WTC11 (cell line): ENCODE data around the gene CLDND2. TPM values are rescaled to one million over a fixed set of nuclear protein-coding genes. Genes with fewer than 3 reads are reported as not detected.
A peak's percentile ranks its signal among the peaks of the same experiment; 100 is the strongest.

Experiments used
- ATF1 ChIP-seq: sonication (generic); formaldehyde crosslinking; IDR thresholded peaks from 2 replicates; pipeline ENCODE4 v1.8.1; 2023; ENCODE audit warnings: mild to moderate bottlenecking, moderate library complexity, missing genetic modification reagents
- CBFB ChIP-seq: sonication (generic); formaldehyde crosslinking; IDR thresholded peaks from 2 replicates; pipeline ENCODE4 v1.8.1; 2022; ENCODE audit warnings: mild to moderate bottlenecking, low read depth, missing genetic modification reagents
- ELF4 ChIP-seq: sonication (generic); formaldehyde crosslinking; IDR thresholded peaks from 2 replicates; pipeline ENCODE4 v1.8.1; 2022; ENCODE audit warnings: low read depth, mild to moderate bottlenecking, moderate library complexity, missing genetic modification reagents
- FOXK1 ChIP-seq: sonication (generic); formaldehyde crosslinking; IDR thresholded peaks from 2 replicates; pipeline ENCODE4 v1.8.0; 2022; ENCODE audit warnings: mild to moderate bottlenecking, moderate library complexity, missing genetic modification reagents
- GRHL2 ChIP-seq: fragments of 250-450 bp; sonication (Bioruptor Pico); IDR thresholded peaks from 2 replicates; pipeline ENCODE4 v1.8.0; 2022; ENCODE audit warnings: mild to moderate bottlenecking, moderate library complexity; ENCODE audit not compliant: insufficient replicate concordance, severe bottlenecking
- KAT7 ChIP-seq: sonication (generic); formaldehyde crosslinking; IDR thresholded peaks from 2 replicates; pipeline ENCODE4 v1.8.1; 2023; ENCODE audit warnings: missing genetic modification reagents, mild to moderate bottlenecking, borderline replicate concordance
- NR1H2 ChIP-seq: sonication (generic); formaldehyde crosslinking; IDR thresholded peaks from 2 replicates; pipeline ENCODE4 v1.9.0; 2021; ENCODE audit warnings: mild to moderate bottlenecking, moderate library complexity, missing genetic modification reagents
- NR3C1 ChIP-seq: sonication (generic); formaldehyde crosslinking; conservative IDR thresholded peaks from 2 replicates; pipeline ENCODE4 v1.8.1; 2023; ENCODE audit warnings: low read depth, mild to moderate bottlenecking, missing genetic modification reagents
- PRRX2 ChIP-seq: fragments of 250-450 bp; sonication (Bioruptor Pico); IDR thresholded peaks from 2 replicates; pipeline ENCODE4 v1.8.0; 2021; ENCODE audit warnings: mild to moderate bottlenecking
- ZNF121 ChIP-seq: sonication (generic); formaldehyde crosslinking; IDR thresholded peaks from 2 replicates; pipeline ENCODE4 v1.8.0; 2023; ENCODE audit warnings: missing genetic modification reagents
- ZNF138 ChIP-seq: sonication (generic); formaldehyde crosslinking; conservative IDR thresholded peaks from 2 replicates; pipeline ENCODE4 v1.8.1; 2022; ENCODE audit warnings: mild to moderate bottlenecking, moderate library complexity, missing genetic modification reagents
- ZNF263 ChIP-seq: sonication (generic); formaldehyde crosslinking; IDR thresholded peaks from 2 replicates; pipeline ENCODE4 v1.8.1; 2022; ENCODE audit warnings: low read depth, mild to moderate bottlenecking, moderate library complexity, missing genetic modification reagents
- ZNF317 ChIP-seq: sonication (generic); formaldehyde crosslinking; IDR thresholded peaks from 2 replicates; pipeline ENCODE4 v1.8.1; 2023; ENCODE audit warnings: low read depth, mild to moderate bottlenecking, moderate library complexity, missing genetic modification reagents, borderline replicate concordance
- total RNA-seq: library from RNA; stranded (reverse); gene quantifications from 3 replicates; pipeline ENCODE4 v1.2.3, GENCODE V29; 2021
- TF ChIP-seq, protein P1 (sequence below): sonication (generic); formaldehyde crosslinking; IDR thresholded peaks from 2 replicates; pipeline ENCODE4 v1.8.0; 2022; ENCODE audit warnings: mild to moderate bottlenecking, missing genetic modification reagents
- TF ChIP-seq, protein P2 (sequence below): sonication (generic); formaldehyde crosslinking; IDR thresholded peaks from 2 replicates; pipeline ENCODE4 v1.8.1; 2022; ENCODE audit warnings: mild to moderate bottlenecking, missing genetic modification reagents, moderate library complexity, borderline replicate concordance
- TF ChIP-seq, protein P3 (sequence below): sonication (generic); formaldehyde crosslinking; IDR thresholded peaks from 2 replicates; pipeline ENCODE4 v1.8.1; 2022; ENCODE audit warnings: mild to moderate bottlenecking, moderate library complexity, missing genetic modification reagents
- TF ChIP-seq, protein P4 (sequence below): sonication (generic); formaldehyde crosslinking; IDR thresholded peaks from 2 replicates; pipeline ENCODE4 v1.8.1; 2023; ENCODE audit warnings: mild to moderate bottlenecking, missing genetic modification reagents, moderate library complexity
- TF ChIP-seq, protein P5 (sequence below): sonication (generic); formaldehyde crosslinking; IDR thresholded peaks from 2 replicates; pipeline ENCODE4 v1.8.1; 2023; ENCODE audit warnings: mild to moderate bottlenecking, moderate library complexity, missing genetic modification reagents
- TF ChIP-seq, protein P6 (sequence below): sonication (generic); formaldehyde crosslinking; IDR thresholded peaks from 2 replicates; pipeline ENCODE4 v1.8.0; 2022; ENCODE audit warnings: mild to moderate bottlenecking, missing genetic modification reagents
- TF ChIP-seq, protein P7 (sequence below): sonication (generic); formaldehyde crosslinking; IDR thresholded peaks from 2 replicates; pipeline ENCODE4 v1.8.1; 2022; ENCODE audit warnings: low read depth, mild to moderate bottlenecking, moderate library complexity, missing genetic modification reagents, borderline replicate concordance
- TF ChIP-seq, protein P8 (sequence below): fragments of 250-450 bp; sonication (Bioruptor Pico); IDR thresholded peaks from 2 replicates; pipeline ENCODE4 v1.9.0; 2021; ENCODE audit warnings: mild to moderate bottlenecking, borderline replicate concordance
- TF ChIP-seq, protein P9 (sequence below): sonication (generic); formaldehyde crosslinking; IDR thresholded peaks from 2 replicates; pipeline ENCODE4 v1.8.0; 2023; ENCODE audit warnings: mild to moderate bottlenecking, missing genetic modification reagents

The CLDND2 gene
- total RNA-seq, 1 experiment from 2014 or later: 1.7 TPM

DNA sequence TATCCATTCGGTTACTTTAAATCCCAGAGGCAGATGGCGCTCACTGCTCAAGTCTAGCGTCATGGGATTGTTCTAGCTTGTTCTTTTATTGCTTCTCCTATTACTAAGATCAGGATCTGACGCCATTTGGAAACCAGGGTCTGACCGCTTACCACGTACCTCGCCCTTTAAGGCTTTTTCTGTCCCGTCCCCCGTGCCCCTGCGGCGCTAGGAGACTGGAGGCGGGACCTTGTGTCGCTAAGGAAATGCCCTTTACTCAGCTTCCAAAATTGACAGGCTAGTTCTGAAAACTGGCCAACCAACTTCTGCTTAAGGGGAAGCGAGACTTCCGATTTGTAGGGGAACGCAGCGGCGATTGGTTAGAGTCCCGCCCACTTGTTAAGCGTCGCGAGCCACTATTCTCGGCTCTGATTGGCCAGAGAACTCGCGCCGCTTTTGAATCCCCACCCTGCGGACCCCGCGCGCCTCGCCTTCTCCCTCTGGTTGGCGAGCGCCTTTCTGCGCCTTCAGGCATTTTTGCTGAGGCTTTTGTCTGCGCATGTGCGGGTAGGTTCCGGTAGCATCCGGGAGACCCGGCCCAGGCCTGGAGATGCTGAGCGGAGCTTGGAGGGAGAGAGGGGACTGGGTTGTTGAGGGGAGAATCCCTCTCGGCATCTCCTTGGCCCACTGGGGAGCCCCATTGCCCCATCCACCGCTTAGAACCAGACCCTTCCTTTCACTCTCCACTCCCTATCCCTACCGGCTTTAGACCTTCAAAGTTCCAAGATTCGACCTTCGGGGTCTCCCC lies 25.4 kb upstream of the CLDND2 start (continued):
- TF ChIP-seq, protein P1, sequence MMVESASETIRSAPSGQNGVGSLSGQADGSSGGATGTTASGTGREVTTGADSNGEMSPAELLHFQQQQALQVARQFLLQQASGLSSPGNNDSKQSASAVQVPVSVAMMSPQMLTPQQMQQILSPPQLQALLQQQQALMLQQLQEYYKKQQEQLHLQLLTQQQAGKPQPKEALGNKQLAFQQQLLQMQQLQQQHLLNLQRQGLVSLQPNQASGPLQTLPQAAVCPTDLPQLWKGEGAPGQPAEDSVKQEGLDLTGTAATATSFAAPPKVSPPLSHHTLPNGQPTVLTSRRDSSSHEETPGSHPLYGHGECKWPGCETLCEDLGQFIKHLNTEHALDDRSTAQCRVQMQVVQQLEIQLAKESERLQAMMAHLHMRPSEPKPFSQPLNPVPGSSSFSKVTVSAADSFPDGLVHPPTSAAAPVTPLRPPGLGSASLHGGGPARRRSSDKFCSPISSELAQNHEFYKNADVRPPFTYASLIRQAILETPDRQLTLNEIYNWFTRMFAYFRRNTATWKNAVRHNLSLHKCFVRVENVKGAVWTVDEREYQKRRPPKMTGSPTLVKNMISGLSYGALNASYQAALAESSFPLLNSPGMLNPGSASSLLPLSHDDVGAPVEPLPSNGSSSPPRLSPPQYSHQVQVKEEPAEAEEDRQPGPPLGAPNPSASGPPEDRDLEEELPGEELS (CRISPR knock-in tag): 0 out of 2 replicates have a peak, but pooled peaks have one; percentile 40
- TF ChIP-seq GRHL2 (CRISPR knock-in tag): no peak
- no peak for TF ChIP-seq KAT7
- no peak for TF ChIP-seq PRRX2 (CRISPR knock-in tag)
- TF ChIP-seq, protein P2, sequence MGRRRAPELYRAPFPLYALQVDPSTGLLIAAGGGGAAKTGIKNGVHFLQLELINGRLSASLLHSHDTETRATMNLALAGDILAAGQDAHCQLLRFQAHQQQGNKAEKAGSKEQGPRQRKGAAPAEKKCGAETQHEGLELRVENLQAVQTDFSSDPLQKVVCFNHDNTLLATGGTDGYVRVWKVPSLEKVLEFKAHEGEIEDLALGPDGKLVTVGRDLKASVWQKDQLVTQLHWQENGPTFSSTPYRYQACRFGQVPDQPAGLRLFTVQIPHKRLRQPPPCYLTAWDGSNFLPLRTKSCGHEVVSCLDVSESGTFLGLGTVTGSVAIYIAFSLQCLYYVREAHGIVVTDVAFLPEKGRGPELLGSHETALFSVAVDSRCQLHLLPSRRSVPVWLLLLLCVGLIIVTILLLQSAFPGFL (CRISPR knock-in tag): no peak
- no peak for TF ChIP-seq NR3C1 (CRISPR knock-in tag)
- no peak for TF ChIP-seq ELF4 (CRISPR knock-in tag)
- TF ChIP-seq, protein P3, sequence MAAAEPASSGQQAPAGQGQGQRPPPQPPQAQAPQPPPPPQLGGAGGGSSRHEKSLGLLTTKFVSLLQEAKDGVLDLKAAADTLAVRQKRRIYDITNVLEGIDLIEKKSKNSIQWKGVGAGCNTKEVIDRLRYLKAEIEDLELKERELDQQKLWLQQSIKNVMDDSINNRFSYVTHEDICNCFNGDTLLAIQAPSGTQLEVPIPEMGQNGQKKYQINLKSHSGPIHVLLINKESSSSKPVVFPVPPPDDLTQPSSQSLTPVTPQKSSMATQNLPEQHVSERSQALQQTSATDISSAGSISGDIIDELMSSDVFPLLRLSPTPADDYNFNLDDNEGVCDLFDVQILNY (CRISPR knock-in tag): peak; percentile 75; the same call in 1 of the 2 replicates
- TF ChIP-seq, protein P4, sequence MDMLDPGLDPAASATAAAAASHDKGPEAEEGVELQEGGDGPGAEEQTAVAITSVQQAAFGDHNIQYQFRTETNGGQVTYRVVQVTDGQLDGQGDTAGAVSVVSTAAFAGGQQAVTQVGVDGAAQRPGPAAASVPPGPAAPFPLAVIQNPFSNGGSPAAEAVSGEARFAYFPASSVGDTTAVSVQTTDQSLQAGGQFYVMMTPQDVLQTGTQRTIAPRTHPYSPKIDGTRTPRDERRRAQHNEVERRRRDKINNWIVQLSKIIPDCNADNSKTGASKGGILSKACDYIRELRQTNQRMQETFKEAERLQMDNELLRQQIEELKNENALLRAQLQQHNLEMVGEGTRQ: no peak
- TF ChIP-seq ZNF317 (CRISPR knock-in tag): no peak
- TF ChIP-seq, protein P5, sequence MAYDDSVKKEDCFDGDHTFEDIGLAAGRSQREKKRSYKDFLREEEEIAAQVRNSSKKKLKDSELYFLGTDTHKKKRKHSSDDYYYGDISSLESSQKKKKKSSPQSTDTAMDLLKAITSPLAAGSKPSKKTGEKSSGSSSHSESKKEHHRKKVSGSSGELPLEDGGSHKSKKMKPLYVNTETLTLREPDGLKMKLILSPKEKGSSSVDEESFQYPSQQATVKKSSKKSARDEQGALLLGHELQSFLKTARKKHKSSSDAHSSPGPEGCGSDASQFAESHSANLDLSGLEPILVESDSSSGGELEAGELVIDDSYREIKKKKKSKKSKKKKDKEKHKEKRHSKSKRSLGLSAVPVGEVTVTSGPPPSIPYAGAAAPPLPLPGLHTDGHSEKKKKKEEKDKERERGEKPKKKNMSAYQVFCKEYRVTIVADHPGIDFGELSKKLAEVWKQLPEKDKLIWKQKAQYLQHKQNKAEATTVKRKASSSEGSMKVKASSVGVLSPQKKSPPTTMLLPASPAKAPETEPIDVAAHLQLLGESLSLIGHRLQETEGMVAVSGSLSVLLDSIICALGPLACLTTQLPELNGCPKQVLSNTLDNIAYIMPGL (CRISPR knock-in tag): no peak
- TF ChIP-seq FOXK1: no peak
- no peak for TF ChIP-seq ZNF138 (CRISPR knock-in tag)
- no peak for TF ChIP-seq ZNF263 (CRISPR knock-in tag)
- TF ChIP-seq, protein P6, sequence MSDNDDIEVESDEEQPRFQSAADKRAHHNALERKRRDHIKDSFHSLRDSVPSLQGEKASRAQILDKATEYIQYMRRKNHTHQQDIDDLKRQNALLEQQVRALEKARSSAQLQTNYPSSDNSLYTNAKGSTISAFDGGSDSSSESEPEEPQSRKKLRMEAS (CRISPR knock-in tag): peak; percentile 90
- no peak for TF ChIP-seq ZNF121 (CRISPR knock-in tag)
- TF ChIP-seq ATF1 (CRISPR knock-in tag): no peak
- no peak for TF ChIP-seq CBFB (CRISPR knock-in tag)
- TF ChIP-seq, protein P7, sequence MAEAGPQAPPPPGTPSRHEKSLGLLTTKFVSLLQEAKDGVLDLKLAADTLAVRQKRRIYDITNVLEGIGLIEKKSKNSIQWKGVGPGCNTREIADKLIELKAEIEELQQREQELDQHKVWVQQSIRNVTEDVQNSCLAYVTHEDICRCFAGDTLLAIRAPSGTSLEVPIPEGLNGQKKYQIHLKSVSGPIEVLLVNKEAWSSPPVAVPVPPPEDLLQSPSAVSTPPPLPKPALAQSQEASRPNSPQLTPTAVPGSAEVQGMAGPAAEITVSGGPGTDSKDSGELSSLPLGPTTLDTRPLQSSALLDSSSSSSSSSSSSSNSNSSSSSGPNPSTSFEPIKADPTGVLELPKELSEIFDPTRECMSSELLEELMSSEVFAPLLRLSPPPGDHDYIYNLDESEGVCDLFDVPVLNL (CRISPR knock-in tag): peak; percentile 86; the same call in 1 of the 2 replicates
- no peak for TF ChIP-seq NR1H2 (CRISPR knock-in tag)
- TF ChIP-seq, protein P8, sequence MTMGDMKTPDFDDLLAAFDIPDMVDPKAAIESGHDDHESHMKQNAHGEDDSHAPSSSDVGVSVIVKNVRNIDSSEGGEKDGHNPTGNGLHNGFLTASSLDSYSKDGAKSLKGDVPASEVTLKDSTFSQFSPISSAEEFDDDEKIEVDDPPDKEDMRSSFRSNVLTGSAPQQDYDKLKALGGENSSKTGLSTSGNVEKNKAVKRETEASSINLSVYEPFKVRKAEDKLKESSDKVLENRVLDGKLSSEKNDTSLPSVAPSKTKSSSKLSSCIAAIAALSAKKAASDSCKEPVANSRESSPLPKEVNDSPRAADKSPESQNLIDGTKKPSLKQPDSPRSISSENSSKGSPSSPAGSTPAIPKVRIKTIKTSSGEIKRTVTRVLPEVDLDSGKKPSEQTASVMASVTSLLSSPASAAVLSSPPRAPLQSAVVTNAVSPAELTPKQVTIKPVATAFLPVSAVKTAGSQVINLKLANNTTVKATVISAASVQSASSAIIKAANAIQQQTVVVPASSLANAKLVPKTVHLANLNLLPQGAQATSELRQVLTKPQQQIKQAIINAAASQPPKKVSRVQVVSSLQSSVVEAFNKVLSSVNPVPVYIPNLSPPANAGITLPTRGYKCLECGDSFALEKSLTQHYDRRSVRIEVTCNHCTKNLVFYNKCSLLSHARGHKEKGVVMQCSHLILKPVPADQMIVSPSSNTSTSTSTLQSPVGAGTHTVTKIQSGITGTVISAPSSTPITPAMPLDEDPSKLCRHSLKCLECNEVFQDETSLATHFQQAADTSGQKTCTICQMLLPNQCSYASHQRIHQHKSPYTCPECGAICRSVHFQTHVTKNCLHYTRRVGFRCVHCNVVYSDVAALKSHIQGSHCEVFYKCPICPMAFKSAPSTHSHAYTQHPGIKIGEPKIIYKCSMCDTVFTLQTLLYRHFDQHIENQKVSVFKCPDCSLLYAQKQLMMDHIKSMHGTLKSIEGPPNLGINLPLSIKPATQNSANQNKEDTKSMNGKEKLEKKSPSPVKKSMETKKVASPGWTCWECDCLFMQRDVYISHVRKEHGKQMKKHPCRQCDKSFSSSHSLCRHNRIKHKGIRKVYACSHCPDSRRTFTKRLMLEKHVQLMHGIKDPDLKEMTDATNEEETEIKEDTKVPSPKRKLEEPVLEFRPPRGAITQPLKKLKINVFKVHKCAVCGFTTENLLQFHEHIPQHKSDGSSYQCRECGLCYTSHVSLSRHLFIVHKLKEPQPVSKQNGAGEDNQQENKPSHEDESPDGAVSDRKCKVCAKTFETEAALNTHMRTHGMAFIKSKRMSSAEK (CRISPR knock-in tag): no peak
- TF ChIP-seq, protein P9, sequence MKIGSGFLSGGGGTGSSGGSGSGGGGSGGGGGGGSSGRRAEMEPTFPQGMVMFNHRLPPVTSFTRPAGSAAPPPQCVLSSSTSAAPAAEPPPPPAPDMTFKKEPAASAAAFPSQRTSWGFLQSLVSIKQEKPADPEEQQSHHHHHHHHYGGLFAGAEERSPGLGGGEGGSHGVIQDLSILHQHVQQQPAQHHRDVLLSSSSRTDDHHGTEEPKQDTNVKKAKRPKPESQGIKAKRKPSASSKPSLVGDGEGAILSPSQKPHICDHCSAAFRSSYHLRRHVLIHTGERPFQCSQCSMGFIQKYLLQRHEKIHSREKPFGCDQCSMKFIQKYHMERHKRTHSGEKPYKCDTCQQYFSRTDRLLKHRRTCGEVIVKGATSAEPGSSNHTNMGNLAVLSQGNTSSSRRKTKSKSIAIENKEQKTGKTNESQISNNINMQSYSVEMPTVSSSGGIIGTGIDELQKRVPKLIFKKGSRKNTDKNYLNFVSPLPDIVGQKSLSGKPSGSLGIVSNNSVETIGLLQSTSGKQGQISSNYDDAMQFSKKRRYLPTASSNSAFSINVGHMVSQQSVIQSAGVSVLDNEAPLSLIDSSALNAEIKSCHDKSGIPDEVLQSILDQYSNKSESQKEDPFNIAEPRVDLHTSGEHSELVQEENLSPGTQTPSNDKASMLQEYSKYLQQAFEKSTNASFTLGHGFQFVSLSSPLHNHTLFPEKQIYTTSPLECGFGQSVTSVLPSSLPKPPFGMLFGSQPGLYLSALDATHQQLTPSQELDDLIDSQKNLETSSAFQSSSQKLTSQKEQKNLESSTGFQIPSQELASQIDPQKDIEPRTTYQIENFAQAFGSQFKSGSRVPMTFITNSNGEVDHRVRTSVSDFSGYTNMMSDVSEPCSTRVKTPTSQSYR: peak; percentile 55; the same call in 1 of the 2 replicates
